HG02884 (cell line): ENCODE results near the gene HPSE2.

Source experiments
- ATAC-seq: cut with Tn5 transposase; IDR thresholded peaks from one replicate; pipeline ENCODE4 v1.9.1; 2021; ENCODE audit warnings: mild to moderate bottlenecking, moderate library complexity; ENCODE audit not compliant: unreplicated experiment

HPSE2 gene

DNA sequence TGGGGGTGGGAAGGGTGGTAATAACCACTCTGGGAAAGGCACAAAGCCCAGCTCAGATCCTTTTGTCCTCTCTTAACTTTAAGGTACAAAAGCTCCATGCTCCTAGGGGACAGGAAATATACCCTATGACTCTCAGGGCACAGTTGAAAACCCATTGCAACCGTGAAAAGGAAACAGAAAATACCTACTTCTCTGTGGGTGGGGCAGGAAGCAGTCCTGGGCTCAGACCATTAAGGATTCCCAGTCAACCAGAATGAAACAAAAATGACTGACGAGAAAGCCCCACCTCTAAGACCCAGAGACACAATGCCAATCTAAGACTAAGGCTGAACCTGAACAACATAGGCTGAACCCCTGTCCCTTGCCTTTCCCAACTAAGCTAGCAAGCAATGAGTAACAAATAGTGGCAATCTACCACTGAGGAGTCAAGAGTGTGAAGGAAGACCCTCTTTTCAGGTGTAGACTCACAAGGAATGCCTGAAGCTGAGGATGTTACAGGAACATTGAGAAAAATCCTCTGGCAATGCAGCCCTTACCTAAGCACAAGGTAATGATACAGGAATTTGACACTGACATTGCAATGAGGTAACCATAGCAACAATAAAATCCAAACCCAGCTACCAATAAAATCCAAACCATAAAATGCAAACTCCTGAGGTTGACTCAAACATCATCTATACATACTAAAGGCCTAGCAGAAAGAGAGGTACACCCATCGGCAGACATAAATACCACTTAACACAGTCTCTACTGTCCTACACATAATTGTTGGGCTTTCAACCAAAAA is 380.1 kb downstream of the HPSE2 start:
- ATAC-seq = no peak

DNA sequence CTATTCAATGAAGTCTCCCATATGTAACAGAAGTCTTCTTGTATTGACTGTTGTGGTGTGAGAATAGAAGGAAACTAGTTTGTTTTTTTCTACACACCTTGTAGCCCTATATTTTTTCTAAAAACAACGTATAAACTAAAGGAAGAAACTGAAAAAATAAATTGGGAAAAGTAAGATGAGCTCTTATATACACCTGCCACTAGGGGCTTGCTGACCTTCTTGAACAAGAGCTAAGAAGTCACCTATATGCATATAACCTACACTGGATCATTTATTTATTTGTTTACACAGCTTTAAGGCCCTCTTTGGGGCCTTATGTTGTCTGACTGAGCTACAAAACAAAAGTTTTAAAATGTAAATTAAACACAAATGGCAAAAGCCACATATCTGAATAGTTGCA is 383.0 kb downstream of the HPSE2 start:
- no peak for ATAC-seq

DNA sequence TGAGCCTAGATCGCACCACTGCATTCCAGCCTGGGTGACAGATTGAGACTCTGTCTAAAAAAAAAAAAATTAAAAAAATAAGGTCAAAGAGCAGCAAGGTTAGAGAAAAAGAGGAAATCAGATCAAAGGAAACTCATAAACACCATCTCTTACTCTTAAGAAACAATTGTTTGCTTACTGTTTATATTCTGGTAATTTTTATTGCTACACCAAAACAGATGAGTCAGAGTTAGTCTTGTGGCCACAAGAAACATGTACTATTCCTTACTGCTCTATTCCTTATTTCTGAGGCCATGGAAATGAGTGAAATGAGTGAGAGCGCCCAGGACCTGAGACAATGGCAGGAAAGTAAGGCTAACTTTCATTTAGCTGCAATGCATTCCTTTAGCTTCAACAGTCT is 387.3 kb downstream of the HPSE2 start:
- ATAC-seq = no peak

DNA sequence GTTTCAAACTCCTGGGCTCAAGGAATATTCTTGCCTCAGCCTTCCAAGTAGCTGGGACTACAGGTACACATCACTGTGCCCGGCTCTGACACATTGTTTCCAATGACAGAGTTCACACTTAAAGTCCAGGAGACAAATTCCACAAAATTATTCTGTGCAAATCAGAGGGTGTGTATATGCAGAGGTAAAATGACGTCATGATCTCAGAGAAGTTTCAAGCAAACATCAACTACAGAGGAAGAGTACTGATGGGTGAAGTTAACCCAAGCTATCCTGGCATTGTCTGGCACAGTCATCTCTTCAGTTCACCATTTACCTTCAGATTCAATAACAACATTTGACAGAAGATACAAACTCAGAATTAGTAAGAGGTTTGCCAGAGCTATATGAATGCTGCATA is 388.9 kb downstream of the HPSE2 start:
- no peak for ATAC-seq

DNA sequence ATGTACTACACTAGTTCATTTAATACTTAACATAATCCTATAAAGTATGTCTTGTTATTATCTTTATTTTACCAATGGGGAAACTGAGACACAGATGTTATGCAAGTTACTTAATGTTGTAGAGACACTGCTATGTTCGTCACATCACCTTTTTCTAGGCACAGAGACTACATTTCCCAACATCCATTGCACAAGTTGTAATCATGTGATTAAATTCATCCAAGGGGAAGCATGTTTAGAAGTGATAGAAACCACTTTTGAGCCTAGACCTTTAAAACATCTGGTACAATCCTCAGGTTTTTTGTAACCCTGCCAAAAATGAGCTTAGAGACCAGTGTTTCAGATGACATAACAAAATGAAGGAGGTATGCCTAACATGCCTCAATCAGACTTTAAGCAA is 402.1 kb downstream of the HPSE2 start:
- no peak for ATAC-seq

DNA sequence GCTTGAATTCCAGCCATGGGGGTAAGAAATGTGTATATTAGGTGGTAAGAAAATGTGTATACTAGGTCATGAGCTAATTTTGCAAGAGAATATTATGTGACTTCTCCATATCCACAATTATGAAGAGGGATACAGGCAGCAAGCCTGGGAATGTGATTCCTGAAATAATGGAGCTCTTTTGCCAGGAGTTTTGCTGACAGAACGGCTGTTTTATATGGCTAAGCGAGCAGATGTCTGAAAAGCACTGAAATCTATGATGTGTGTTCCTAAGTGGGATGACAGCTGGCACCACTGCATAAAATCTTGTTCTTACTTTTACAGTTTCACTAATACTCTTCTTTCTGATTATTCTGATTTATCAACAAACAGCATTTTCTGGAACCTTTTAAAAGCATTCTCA is 402.9 kb downstream of the HPSE2 start:
- no peak for ATAC-seq

DNA sequence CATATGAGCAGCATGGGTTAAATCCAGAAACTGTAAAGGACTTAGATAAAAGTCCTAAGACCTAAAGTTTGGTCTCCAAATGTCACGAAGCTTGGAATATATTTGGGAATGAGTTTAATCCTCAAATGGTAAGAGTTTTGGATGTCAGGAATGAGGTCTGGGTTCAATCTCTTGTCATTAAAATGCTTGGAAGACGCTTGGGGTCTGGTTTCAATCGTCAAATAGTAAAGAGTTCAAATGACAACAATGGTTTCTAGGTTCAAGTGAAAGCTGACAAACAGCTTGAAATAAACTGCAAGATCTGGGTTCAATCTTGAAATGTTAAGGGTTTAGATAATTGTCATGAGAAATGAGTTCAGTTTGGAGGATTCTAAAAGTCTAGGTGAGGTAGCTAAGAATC is 403.5 kb downstream of the HPSE2 start:
- no peak for ATAC-seq

DNA sequence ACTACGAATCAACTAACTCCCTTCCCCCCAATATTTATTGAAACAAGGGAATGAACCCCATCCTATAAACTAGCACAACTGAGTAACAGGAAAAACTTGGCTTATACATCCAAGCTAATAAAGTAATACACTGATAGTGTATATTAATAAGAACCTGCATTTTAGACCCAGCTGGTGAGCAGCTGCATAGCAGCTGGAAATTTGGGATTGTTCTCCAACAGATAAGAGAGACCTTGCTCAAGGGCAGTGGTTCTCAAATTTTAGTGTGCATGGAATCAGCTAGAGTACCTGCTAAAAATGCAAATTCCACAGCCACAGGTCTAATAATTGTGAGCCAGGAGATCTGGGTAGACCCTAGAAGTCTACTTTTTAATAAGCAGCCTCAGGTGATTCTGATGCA is 404.3 kb downstream of the HPSE2 start:
- ATAC-seq = no peak

DNA sequence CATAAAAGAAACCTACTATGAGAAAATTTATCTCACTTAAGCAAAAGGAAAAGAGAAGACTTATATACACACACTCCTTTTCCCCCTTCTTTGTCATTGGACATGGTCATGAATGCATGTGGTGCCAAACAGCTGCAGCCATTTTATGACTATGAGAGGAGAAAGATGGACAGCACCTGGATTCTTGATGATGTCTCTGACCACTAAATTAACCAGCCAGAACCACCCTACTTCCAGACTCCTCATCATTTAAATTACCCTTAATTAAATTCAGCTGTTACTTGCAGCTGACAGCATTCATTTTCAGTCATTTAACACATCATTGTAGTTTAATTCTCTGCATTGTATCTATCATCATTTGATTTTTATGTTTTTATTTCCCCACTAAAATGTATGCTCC is 409.9 kb downstream of the HPSE2 start:
- no peak for ATAC-seq

DNA sequence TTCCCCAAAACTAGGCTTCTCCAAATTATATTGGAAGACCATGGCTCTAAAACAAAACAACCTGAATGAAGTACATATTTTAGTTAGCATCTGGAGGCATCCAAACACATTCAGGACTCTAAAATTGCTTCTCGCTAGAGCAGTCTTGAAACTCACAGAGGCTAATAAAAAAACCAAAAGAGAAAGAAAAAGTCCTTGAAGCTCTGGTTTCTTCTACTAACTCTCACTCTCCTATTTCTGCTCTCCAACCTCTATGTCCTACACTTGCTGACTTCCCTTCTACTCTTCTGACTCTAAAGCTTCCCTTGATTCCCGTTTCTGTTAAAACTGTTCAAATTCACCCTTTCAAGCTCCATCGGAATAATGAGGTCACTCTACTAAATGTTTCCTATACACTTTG is 418.3 kb downstream of the HPSE2 start:
- ATAC-seq = no peak

DNA sequence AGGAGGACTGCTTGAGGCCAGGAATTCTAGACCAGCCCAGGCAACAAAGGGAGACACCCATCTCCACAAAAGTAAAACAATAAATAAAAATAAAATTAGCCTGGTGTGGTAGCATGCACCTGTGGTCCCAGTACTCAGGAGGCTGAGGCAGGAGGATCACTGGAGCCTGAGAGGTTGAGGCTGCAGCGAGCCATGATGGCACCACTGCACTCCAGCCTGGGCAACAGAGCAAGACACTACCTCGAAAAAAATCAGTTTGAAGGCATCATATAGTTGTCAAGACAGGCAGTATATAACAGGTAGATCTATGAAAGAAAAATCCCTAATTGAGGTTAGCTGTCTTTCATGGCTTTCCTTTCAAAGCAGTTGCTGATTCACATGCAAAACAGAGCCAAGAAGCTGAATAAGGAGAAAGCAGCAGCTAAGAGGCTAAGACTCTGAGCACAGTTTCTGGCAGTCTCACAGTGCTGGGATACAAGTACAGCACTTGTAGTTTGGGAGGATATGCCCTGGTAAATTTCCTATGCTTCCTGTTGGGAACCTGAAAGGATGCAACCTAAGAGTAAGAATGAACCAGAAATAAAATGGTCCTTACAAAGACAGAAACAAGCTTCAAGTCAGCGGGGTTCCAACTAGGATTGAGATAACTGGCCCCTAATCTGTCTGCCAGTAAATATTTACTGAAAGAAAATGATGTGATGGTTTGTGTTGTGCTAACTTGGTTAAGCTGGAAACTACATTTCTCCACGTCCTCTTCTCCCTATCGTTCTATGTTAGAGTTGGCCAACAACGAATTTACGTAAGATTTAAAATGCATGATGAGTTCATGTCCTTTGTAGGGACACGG is 420.4 kb downstream of the HPSE2 start:
- no peak for ATAC-seq

DNA sequence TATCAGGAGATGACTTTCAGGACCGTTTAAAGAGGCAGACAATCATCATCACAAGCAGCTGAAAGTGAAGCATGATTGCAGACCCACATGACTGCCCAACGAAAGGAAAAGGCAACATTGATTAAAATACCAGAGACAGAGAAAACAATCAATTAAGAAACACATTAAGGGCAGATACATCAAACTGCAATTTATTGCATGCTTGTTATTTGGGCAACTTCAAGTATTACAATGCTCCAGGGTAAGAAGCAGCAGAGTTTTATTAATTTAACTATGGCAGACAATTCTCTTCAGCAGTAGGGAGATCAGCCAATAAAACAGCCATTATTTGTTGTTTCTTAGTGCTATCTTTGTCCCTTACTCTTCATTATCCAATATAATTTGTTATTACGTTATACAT is 421.2 kb downstream of the HPSE2 start:
- no peak for ATAC-seq

DNA sequence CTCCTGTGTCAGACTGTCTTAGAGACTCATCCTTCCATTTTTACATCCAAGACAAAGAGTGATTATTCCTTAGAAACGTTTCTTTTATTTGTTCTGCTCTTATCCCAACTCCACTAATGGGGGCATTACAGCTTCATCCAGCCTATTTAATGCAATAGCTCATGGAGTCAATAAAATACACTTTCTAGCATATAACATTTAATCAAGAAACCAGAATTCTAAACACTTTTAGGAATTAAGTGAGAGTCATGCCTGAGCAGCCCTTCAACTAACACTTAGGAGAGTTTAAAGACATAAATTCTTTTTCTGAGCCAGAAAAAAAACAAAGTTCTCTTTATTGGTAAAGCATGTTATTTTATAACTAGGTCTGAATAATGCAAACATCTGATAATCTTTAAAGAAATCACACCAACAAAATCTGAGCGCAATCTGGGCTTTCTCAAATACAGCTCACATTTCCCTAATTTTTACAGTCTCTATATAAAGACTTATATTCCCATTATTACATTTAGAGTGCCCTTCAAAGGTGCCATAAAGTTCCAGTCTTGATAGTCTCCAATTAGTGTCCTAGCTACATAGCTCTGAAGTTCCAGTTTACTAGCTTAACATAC is 427.3 kb downstream of the HPSE2 start:
- no peak for ATAC-seq

DNA sequence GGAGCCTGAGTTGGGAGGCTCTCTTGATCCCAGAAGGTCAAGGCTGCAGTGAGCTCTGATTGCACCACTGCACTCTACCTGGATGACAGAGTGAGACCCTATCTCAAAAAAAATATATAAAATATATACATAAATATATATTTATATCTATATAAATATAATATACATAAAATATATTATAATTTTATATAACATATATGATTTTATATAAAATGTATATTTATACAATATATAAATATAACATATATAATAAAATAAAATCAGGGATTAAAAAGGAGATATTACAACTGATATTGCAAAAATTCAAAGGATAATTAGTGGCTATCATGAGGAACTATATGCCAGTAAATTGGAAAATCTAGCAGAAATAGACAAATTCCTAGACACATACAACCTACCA is 435.4 kb downstream of the HPSE2 start:
- no peak for ATAC-seq

DNA sequence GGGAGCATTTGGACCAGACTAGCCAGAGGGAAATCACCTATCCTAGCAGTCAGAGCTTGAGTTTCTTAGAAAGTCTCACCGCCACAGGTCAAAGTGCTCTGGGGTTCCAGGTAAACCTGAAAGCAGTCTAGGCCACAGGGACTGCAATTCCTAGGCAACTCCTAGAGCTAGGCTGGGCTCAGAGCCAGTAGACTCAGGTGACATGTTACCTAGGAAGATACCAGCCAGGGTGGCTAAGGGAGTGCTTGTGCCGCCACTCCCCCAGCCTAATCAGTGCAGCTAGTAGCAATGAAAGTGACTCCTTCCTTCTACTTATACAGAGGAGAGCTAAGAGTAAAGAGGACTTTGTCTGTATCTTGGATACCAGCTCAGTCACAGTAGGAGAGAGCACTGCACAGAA is 440.2 kb downstream of the HPSE2 start:
- ATAC-seq = no peak

DNA sequence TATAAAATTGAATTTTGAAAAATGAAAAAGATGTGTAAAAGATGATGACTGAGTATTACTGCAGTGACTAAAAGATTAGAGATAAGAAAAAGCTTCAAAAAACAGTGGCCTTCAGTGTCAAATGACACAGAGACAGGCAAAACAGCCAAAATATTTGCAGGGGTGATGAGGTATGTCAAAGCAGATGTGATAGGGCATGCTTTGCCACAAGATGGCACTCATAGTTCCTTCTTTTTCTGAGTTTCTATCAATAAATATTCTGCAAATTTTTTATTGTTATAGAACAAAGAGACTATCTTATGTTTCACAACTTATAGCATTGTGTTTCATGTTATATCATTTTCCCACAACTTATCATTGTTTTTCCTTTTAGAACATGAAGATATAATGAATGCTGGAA is 444.8 kb downstream of the HPSE2 start:
- ATAC-seq = no peak

DNA sequence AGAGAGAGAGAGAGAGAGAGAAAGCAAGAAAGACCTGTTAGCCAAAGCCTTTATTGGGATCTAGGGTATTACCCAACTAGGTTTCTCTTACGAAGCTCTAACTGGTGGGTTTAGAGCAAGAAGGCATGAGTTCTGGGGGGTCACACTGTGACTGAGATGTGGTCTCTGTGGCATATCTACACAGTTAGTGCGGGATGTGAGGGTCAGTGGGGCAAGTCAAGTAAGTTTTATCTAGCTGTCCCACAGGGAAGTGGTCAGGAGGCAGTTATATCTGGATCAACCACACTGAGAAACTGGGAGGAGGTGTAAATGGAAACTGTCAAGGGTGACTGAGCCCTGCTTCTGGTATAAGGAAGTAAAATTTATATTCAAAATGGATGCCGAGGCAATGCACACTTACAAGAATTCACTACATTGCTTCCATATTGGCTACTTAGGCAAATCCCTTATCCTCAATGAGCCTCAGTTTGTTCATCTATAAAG is 457.3 kb downstream of the HPSE2 start:
- no peak for ATAC-seq

DNA sequence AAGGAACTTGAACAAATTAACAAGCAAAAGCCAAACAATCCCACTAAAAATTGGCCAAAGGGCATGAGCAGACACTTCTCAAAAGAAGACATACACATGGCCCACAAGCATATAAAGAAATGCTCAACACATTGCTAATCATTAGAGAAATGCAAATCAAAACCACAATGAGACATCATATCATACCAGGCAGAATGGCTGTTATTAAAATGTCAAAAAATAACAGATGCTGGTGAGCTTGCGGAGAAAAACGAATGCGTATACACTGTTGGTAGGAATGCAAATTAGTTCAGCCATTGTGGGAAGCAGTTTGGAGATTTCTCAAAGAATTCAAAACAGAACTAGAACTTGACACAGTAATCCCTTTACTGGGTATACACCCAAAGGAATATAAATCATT is 477.2 kb downstream of the HPSE2 start:
- no peak for ATAC-seq

DNA sequence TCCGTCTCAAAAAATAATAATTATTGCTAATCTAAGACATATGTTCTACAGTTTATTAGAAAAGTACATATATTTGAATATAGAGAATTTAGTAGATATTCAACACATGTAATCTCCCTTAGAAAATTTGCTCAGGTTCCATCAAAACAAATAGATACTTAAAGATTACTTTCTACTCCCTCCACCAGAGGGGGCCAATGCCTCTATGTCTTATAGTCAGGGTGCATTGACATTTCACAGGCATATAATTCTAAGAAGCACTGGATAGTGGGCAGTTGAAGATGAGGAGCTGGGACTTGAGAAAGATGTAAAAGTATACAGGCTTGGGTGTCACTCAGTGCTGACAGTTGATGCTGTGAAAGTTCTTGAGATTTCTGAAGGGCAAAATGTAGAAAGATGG is 487.4 kb downstream of the HPSE2 start:
- no peak for ATAC-seq

DNA sequence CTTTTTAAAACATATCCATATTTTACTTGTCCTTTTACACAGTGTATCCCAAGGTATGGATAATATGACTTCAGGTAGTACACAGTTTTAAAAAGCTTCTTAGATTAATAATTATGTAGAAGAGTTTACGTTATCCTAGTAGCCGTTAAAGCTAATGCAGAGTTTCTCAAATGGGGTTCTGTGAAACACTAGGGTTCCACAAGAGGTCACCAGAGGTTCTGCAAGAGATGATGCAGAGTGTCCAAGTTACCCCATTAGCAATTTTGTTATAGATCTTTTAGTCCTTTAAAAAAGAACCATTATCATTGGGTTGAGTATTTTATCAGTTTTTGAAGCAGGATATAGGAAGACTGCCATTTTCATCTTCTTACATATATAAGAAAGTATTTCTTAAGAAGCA is 490.0 kb downstream of the HPSE2 start:
- ATAC-seq = no peak

DNA sequence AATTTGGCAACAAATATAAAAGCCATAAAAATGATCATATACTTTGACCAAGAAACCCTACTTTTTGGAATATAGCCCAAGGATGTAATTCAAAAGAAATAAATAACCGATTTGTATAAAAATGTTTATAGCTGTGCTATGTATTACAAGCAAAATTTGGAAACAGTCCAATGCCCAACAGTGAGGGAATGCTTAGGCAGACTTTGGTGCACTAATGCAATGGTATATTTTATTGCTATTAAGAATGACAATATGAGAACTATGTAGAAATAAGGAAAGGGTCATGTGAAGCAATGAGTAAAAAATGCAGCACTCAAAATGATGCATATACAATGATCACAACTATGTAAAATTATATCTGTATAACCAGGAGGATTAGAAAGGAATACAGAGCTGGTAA is 515.1 kb downstream of the HPSE2 start:
- no peak for ATAC-seq

DNA sequence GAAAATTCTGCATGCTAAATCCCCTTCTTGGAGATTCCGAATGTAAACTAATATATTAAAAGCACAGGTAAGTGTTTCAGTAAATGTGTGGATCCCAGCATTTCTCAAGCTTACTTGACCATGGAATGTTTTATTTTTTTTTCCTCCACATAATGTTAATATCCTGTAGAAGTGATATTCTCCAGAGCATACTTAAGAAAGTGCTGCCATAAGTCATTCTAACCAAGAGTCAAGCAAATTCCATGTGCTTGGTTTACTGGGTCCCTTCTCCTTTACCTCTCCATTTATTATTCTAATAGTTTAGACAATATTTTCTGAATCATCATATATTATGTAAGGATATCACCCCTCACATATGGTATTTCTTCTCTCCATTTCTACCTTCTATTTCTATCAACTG is 522.1 kb downstream of the HPSE2 start:
- ATAC-seq = no peak
